Measurements from ENCODE around the gene ZG16B. TPM values are rescaled to one million over a fixed set of nuclear protein-coding genes. Genes with fewer than 3 reads are reported as not detected.

ZG16B gene
- total and polyA plus RNA-seq, 2 donors (not counting 1 experiment from before 2014, with no cell fraction given) = not detected

GRCh38 chr16:2787961-2788360 lies 42.1 kb upstream of the ZG16B start:
- no peaks in the 10 kb centered on the region for H4K20me1 ChIP-seq (ENCODE audit: control insufficient read depth, insufficient read depth, low read length, poor library complexity, severe bottlenecking)
- intact Hi-C loops (cut with micrococcal nuclease) = no loop called here
- peaks cover 31% of the 10 kb centered on the region for H3K27me3 Mint-ChIP-seq
- peaks cover 9% of the 10 kb centered on the region for H3K4me1 Mint-ChIP-seq
- H3K9ac ChIP-seq (ENCODE audit: low read length) = no peak overlapping the region
- H3K27me3 ChIP-seq (replicated peaks in 1 of 4; ENCODE audit: control extremely low read depth in 1 of 4, control insufficient read depth in 3 of 4, insufficient read depth in 4 of 4, low read length in 3 of 4) = peaks cover 0 to 50% (median 9%) of the 10 kb centered on the region in 4 experiments
- H3K9me3 ChIP-seq (ENCODE audit: control extremely low read depth in 1 of 3, control insufficient read depth in 2 of 3, insufficient read depth in 1 of 3, low read length in 2 of 3) = peaks cover 0 to 6% (median 0%) of the 10 kb centered on the region in 3 donors
- H3K9me3 Mint-ChIP-seq (ENCODE audit: insufficient read depth) = no peaks in the 10 kb centered on the region
- H3K27ac ChIP-seq (ENCODE audit: low read length in 2 of 2) = no peak overlapping the region
- no peak overlapping the region for H3K4me3 ChIP-seq (ENCODE audit: control extremely low read depth in 1 of 5, extremely low read depth in 1 of 5, insufficient read depth in 1 of 5, low read depth in 2 of 5, low read length in 4 of 5)
- DNase-seq (no peak), ATAC-seq (ENCODE audit: low read depth) (no peak)
- no peaks in the 10 kb centered on the region for H3K36me3 ChIP-seq (replicated peaks in 1 of 2; ENCODE audit: control extremely low read depth in 1 of 2, control insufficient read depth in 1 of 2, extremely low read depth in 1 of 2, insufficient read depth in 2 of 2, low read length in 1 of 2)
- no peaks in the 10 kb centered on the region for H3K79me2 ChIP-seq (ENCODE audit: control insufficient read depth, insufficient read depth, low read length)
- H3K27ac Mint-ChIP-seq = no peak overlapping the region
- H3K4me3 Mint-ChIP-seq = no peak overlapping the region
- ChIA-PET POLR2A (no interaction called here), CTCF (no interaction called here)
- 47% methylated on average over 7 of the region's 7 CpGs for WGBS (ENCODE audit: insufficient coverage)
- no peak for TF ChIP-seq EZH2 (IDR thresholded peaks at IDR 0.05; ENCODE audit: borderline replicate concordance, insufficient read depth, low read depth, low read length, poor library complexity, severe bottlenecking)
- TF ChIP-seq, protein P1, sequence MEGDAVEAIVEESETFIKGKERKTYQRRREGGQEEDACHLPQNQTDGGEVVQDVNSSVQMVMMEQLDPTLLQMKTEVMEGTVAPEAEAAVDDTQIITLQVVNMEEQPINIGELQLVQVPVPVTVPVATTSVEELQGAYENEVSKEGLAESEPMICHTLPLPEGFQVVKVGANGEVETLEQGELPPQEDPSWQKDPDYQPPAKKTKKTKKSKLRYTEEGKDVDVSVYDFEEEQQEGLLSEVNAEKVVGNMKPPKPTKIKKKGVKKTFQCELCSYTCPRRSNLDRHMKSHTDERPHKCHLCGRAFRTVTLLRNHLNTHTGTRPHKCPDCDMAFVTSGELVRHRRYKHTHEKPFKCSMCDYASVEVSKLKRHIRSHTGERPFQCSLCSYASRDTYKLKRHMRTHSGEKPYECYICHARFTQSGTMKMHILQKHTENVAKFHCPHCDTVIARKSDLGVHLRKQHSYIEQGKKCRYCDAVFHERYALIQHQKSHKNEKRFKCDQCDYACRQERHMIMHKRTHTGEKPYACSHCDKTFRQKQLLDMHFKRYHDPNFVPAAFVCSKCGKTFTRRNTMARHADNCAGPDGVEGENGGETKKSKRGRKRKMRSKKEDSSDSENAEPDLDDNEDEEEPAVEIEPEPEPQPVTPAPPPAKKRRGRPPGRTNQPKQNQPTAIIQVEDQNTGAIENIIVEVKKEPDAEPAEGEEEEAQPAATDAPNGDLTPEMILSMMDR (IDR thresholded peaks at IDR 0.05) = no peak
- peaks cover 7 to 17% of the 10 kb centered on the region in 2 donors for H3K4me1 ChIP-seq (ENCODE audit: control insufficient read depth in 2 of 2, insufficient read depth in 2 of 2, low read length in 2 of 2)
- no peak overlapping the region for H3K4me2 ChIP-seq (replicated peaks; ENCODE audit: low read depth, low read length, poor library complexity, severe bottlenecking)
- no peak overlapping the region for H2AFZ ChIP-seq (ENCODE audit: insufficient read depth, low read depth, low read length, poor library complexity, severe bottlenecking)

- ChIA-PET CTCF (no interaction called here), POLR2A (no interaction called here)
- Mint-ChIP-seq H3K4me3 (no peak overlapping the region), H3K9me3 (ENCODE audit: insufficient read depth) (no peaks in the 10 kb centered on the region), H3K27me3 (peaks cover 46% of the 10 kb centered on the region), H3K27ac (no peak overlapping the region), H3K4me1 (peaks cover 5% of the 10 kb centered on the region)
- ATAC-seq (ENCODE audit: low read depth) (no peak), DNase-seq (no peak)
- H3K4me3 ChIP-seq (ENCODE audit: control extremely low read depth in 1 of 5, extremely low read depth in 1 of 5, insufficient read depth in 1 of 5, low read depth in 2 of 5, low read length in 4 of 5) = no peak overlapping the region
- H3K9ac ChIP-seq (ENCODE audit: low read length) = no peak overlapping the region
- TF ChIP-seq EZH2 (IDR thresholded peaks at IDR 0.05; ENCODE audit: borderline replicate concordance, insufficient read depth, low read depth, low read length, poor library complexity, severe bottlenecking) = no peak
- TF ChIP-seq, protein P1 (IDR thresholded peaks at IDR 0.05) = no peak
- no peaks in the 10 kb centered on the region for H3K79me2 ChIP-seq (ENCODE audit: control insufficient read depth, insufficient read depth, low read length)
- H2AFZ ChIP-seq (ENCODE audit: insufficient read depth, low read depth, low read length, poor library complexity, severe bottlenecking) = no peak overlapping the region
- peaks cover 5 to 8% of the 10 kb centered on the region in 2 donors for H3K4me1 ChIP-seq (ENCODE audit: control insufficient read depth in 2 of 2, insufficient read depth in 2 of 2, low read length in 2 of 2)
- no peak overlapping the region for H3K4me2 ChIP-seq (replicated peaks; ENCODE audit: low read depth, low read length, poor library complexity, severe bottlenecking)
- peaks cover 0 to 46% (median 12%) of the 10 kb centered on the region in 4 experiments for H3K27me3 ChIP-seq (replicated peaks in 1 of 4; ENCODE audit: control extremely low read depth in 1 of 4, control insufficient read depth in 3 of 4, insufficient read depth in 4 of 4, low read length in 3 of 4)
- no peak overlapping the region for H3K27ac ChIP-seq (ENCODE audit: low read length in 2 of 2)
- no peaks in the 10 kb centered on the region for H4K20me1 ChIP-seq (ENCODE audit: control insufficient read depth, insufficient read depth, low read length, poor library complexity, severe bottlenecking)
- H3K9me3 ChIP-seq (ENCODE audit: control extremely low read depth in 1 of 3, control insufficient read depth in 2 of 3, insufficient read depth in 1 of 3, low read length in 2 of 3) = peaks cover 0 to 4% (median 0%) of the 10 kb centered on the region in 3 donors
- no peaks in the 10 kb centered on the region for H3K36me3 ChIP-seq (replicated peaks in 1 of 2; ENCODE audit: control extremely low read depth in 1 of 2, control insufficient read depth in 1 of 2, extremely low read depth in 1 of 2, insufficient read depth in 2 of 2, low read length in 1 of 2)
- 70% methylated on average over 3 of the region's 5 CpGs for WGBS (ENCODE audit: insufficient coverage)
- intact Hi-C loops (cut with micrococcal nuclease) = no loop called here
Measured at GRCh38 chr16:2790631-2791030, 39.5 kb upstream of the ZG16B start.
